Nephron progenitor cell (in vitro differentiated cells): ENCODE results near the gene RPP25.

Experiments used
- DNase-seq: peaks from one replicate; pipeline ENCODE4 v3.0.0; 2021
- H3K27ac Mint-ChIP-seq: 2 replicates; pipeline ENCODE4 v1.8.0; 2021; ENCODE audit warnings: mild to moderate bottlenecking, moderate library complexity, mixed read lengths
- H3K27me3 Mint-ChIP-seq: 2 replicates; pipeline ENCODE4 v1.8.0; 2021; ENCODE audit warnings: mild to moderate bottlenecking, low read depth, mixed read lengths; ENCODE audit not compliant: poor library complexity
- H3K36me3 Mint-ChIP-seq: 2 replicates; pipeline ENCODE4 v1.8.0; 2021; ENCODE audit warnings: low read depth, mixed read lengths
- H3K4me1 Mint-ChIP-seq: 2 replicates; pipeline ENCODE4 v1.8.0; 2021; ENCODE audit warnings: mixed read lengths
- H3K4me3 Mint-ChIP-seq: 2 replicates; pipeline ENCODE4 v1.8.0; 2021; ENCODE audit warnings: mild to moderate bottlenecking, moderate library complexity, mixed read lengths
- H3K9me3 Mint-ChIP-seq: 2 replicates; pipeline ENCODE4 v1.8.0; 2021; ENCODE audit warnings: mild to moderate bottlenecking, moderate library complexity, mixed read lengths
- TF ChIP-seq, protein P1 (sequence below): fragments of 200-600 bp; sonication (generic); IDR thresholded peaks from 2 replicates; pipeline ENCODE4 v1.5.0; 2021; ENCODE audit warnings: antibody characterized with exemption

The RPP25 gene

DNA sequence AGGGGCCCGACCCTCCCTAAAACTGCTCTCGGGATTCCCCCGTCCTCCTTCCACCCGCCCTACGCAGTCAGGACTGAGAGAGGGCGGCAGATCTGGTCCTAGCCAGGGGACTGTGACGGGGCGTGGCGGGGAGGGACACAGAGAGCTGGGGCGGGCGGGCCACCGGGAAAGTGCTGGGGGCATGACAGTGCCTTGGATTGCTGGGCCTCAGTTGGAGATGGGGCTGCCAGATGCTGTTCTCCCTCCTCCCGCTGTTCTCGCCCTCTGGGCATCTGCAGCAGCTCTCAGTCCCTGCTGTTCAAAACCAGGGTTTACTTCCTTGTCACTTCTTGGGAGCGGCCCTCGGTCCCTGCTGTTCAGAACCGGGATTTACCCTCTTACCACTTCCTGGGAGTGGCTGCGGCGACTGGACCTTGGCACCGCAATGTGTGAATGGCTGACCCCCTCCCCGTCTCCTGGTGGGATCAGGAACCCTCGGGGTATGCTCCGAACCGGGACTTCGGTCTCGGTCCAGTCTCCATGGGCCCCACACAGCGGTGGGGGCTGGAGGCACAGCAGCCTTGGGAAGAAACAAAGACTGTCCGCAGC is 1.8 kb upstream of the RPP25 start:
- Mint-ChIP-seq H3K36me3 (no peaks in the 10 kb centered on the region), H3K4me1 (peaks cover 41% of the 10 kb centered on the region), H3K4me3 (peak overlapping the region; percentile 75), H3K9me3 (no peaks in the 10 kb centered on the region), H3K27ac (no peak overlapping the region), H3K27me3 (peaks cover 94% of the 10 kb centered on the region)
- DNase-seq, result peak; percentile 51
- TF ChIP-seq, protein P1, sequence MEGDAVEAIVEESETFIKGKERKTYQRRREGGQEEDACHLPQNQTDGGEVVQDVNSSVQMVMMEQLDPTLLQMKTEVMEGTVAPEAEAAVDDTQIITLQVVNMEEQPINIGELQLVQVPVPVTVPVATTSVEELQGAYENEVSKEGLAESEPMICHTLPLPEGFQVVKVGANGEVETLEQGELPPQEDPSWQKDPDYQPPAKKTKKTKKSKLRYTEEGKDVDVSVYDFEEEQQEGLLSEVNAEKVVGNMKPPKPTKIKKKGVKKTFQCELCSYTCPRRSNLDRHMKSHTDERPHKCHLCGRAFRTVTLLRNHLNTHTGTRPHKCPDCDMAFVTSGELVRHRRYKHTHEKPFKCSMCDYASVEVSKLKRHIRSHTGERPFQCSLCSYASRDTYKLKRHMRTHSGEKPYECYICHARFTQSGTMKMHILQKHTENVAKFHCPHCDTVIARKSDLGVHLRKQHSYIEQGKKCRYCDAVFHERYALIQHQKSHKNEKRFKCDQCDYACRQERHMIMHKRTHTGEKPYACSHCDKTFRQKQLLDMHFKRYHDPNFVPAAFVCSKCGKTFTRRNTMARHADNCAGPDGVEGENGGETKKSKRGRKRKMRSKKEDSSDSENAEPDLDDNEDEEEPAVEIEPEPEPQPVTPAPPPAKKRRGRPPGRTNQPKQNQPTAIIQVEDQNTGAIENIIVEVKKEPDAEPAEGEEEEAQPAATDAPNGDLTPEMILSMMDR, result peak; percentile 9

DNA sequence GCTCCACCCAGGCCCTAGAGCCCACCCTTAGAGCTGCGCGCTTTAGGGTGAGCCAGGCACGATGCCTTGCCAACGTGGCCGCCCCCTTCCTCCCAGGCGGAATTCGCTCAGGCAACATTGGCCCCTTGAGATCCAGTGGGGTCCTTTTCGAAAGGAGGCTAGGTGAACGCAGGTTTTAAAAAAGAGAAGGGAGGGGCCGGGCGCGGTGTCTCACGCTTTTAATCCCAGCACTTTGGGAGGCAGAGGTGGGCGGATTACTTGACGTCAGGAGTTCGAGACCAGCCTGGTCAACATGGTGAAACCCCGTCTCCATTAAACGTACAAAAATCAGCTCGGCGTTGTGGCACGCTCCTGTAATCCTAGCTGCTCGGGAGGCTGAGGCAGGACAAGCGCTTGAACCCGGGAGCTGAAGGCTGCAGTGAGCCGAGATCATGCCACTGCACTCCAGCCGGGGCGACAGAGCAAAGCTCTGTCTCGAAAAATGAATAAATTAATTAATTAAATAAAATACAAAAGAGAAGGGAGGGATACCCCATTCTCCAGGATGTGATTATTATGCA is 984 bp upstream of the RPP25 start:
- no peak for DNase-seq
- Mint-ChIP-seq H3K27ac (no peak overlapping the region), H3K4me3 (peak overlapping the region; percentile 65), H3K27me3 (peaks cover 85% of the 10 kb centered on the region), H3K4me1 (peaks cover 41% of the 10 kb centered on the region), H3K9me3 (no peaks in the 10 kb centered on the region), H3K36me3 (no peaks in the 10 kb centered on the region)
- TF ChIP-seq, protein P1, result no peak

DNA sequence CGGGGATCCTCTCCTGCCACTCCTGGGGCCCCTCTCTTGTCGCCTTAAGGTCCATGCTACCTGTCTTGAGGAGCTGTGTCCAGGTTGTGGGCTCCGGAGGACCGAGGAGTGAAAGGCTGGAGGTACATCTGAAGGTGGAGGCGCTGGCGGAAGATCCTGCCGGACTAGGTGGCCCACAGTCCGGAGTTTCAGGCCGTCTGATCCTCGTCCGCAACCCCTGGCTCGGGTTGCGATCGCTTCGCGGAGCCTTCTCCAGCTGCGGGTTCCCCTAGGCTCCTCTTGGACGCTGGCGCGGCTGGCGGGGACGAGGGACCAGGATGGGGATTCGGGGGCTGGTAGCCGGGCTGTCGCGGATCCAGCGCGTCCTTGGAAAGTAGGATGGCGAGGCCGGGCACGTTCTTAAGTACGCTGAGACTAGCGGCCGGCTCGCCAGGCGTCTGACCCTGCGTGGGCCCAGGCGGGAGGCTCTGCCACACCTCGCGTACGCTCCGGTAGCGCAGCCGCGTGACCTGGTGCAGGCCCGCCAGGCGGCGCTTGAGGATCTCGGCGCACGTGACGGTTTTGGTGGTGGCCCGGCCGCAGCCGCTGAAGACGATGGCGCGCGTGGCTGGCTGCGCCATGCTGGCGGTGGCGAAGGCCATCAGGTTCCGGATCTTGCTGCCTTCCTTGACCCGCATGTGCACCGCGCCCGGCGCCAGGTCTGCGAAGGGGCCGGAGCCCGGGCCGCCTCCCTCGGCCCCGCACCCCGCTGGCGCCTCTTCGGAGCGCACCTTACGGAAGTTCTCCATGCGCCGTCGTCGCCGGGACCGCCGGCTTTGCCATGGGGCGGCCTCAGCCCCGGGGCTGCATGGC is 550 bp downstream of the RPP25 start:
- Mint-ChIP-seq H3K36me3 (no peaks in the 10 kb centered on the region), H3K9me3 (no peaks in the 10 kb centered on the region), H3K27ac (no peak overlapping the region), H3K4me3 (peak overlapping the region; percentile 55), H3K4me1 (peaks cover 35% of the 10 kb centered on the region), H3K27me3 (peaks cover 73% of the 10 kb centered on the region)
- DNase-seq, result peak; percentile 77
- TF ChIP-seq, protein P1, result peak; percentile 13

DNA sequence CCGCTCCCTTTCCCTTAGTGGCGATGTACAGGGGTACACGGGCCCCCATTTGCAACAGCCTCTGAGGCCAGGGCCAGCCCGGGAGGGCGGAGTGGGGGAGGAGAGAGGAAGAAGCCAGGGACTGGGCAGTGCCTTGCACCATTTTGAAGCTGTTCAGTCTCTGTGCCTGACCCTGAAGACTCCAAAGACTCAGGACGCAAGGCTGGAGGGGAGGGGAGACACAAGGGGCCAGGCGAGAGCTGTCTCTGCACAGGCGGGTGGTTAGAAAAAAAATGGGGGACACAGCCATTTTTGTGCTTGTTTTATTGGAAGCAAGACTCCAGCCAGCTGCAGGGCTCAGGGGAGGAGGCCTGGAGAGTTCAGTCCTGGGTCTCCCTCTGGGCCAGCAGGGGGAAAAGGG is 1.6 kb downstream of the RPP25 start:
- H3K27me3 Mint-ChIP-seq, result peaks cover 63% of the 10 kb centered on the region
- H3K9me3 Mint-ChIP-seq, result no peaks in the 10 kb centered on the region
- H3K27ac Mint-ChIP-seq, result no peak overlapping the region
- no peak for DNase-seq
- no peaks in the 10 kb centered on the region for H3K36me3 Mint-ChIP-seq
- H3K4me1 Mint-ChIP-seq, result peaks cover 40% of the 10 kb centered on the region
- peak overlapping the region; percentile 55 for H3K4me3 Mint-ChIP-seq
- TF ChIP-seq, protein P1, result no peak

DNA sequence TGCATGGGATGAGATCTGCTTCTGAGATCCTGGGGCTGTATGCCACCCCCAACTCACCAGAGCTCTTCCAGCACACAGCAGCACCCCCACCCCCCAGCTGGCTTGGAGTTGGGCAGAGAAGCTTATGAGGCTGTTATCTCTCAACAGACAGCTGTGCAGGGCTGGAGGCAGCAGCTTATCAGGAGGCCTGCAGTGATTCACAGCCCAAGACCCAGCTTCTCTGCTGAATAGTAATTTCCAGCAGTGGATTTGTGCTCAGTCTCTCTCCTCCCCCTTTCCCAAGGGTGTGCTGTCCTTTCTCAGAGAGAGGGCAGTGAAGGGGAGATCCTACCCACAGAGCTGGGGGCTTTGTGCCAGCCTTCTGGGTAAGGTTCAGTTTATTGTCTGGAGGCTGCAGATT is 2.1 kb downstream of the RPP25 start:
- no peak for DNase-seq
- H3K27me3 Mint-ChIP-seq, result peaks cover 58% of the 10 kb centered on the region
- no peaks in the 10 kb centered on the region for H3K9me3 Mint-ChIP-seq
- no peak overlapping the region for H3K27ac Mint-ChIP-seq
- no peaks in the 10 kb centered on the region for H3K36me3 Mint-ChIP-seq
- TF ChIP-seq, protein P1, result no peak
- H3K4me3 Mint-ChIP-seq, result peak overlapping the region; percentile 55
- H3K4me1 Mint-ChIP-seq, result peaks cover 36% of the 10 kb centered on the region
